ENCODE measurements around the gene ZNF718. TPM values are rescaled to one million over a fixed set of nuclear protein-coding genes. Genes with fewer than 3 reads are reported as not detected.
A peak's percentile ranks its signal among the peaks of the same experiment; 100 is the strongest.

Gene ZNF718
- total and polyA plus RNA-seq, 10 of the 15 experiments (the other 5 are each of a cell fraction or from before 2014, with no cell fraction given): 1.1 to 7.0 (median 3.9) TPM

GRCh38 chr4:125833-126232 lies 1.5 kb downstream of the ZNF718 start:
- BruUV-seq (replicated peaks): no TSS peak
- H3K4me1 ChIP-seq (ENCODE audit: control insufficient read depth, insufficient read depth, low read length): peaks cover 5% of the 10 kb centered on the region; the same call in 1 of the 2 replicates
- ChIA-PET SMC1A (ENCODE audit: uncharacterized antibody, unreplicated experiment) (interaction anchor here (1.2 kb wide), 1 partner anchor 13 kb away, joined by 3 read pairs; no protein-coding TSS in a partner anchor), POLR2A (interaction anchor here (2.2 kb wide), 1 partner anchor 13 kb away, joined by 5 read pairs; no protein-coding TSS in a partner anchor), CTCF (no interaction called here), RAD21 (ENCODE audit: unreplicated experiment) (interaction anchor here (1.2 kb wide), 1 partner anchor 11 kb away, joined by 3 read pairs; no protein-coding TSS in a partner anchor)
- in situ Hi-C loops (cut with MboI) (no loop called here), intact Hi-C loops (cut with micrococcal nuclease; ENCODE audit: unreplicated experiment) (no loop called here)
- peak overlapping the region; percentile 87 for H3K4me3 ChIP-seq
- no peaks in the 10 kb centered on the region for H3K27me3 ChIP-seq (replicated peaks in 1 of 2; ENCODE audit: control insufficient read depth in 2 of 2, insufficient read depth in 2 of 2, low read length in 1 of 2)
- 0 out of 2 replicates have a peak, but pooled peaks have one; percentile 37 for TF ChIP-seq MLLT1 (IDR thresholded peaks at IDR 0.05)
- TF ChIP-seq ETV6 (conservative IDR thresholded peaks at IDR 0.05 in 1 of 2, IDR thresholded peaks at IDR 0.05 in 1 of 2; ENCODE audit: borderline replicate concordance in 1 of 2, low read depth in 1 of 2): no peak
- TF ChIP-seq RUNX3 (IDR thresholded peaks at IDR 0.05; ENCODE audit: low read length): no peak
- TF ChIP-seq PBX3 (IDR thresholded peaks at IDR 0.05; ENCODE audit: insufficient replicate concordance, low read depth, low read length): no peak
- peak overlapping the region; percentile 95; the same call in 1 of the 2 replicates for H2AFZ ChIP-seq (ENCODE audit: control insufficient read depth, low read depth, low read length)
- peak overlapping the region; percentile 80 for H3K9ac ChIP-seq (ENCODE audit: control insufficient read depth, insufficient read depth, low read length)
- H3K4me2 ChIP-seq (ENCODE audit: control insufficient read depth, insufficient read depth): peak overlapping the region; percentile 64
- H3K79me2 ChIP-seq (ENCODE audit: control insufficient read depth, insufficient read depth, low read length): peaks cover 25% of the 10 kb centered on the region
- no peaks in the 10 kb centered on the region for H4K20me1 ChIP-seq (ENCODE audit: control insufficient read depth, insufficient read depth)
- H3K27ac ChIP-seq (ENCODE audit: control insufficient read depth, insufficient read depth): peak overlapping the region; percentile 96; the same call in 1 of the 2 replicates
- ATAC-seq (no peak), DNase-seq (ENCODE audit: low read depth, low spot score) (no peak), FAIRE-seq (no peak)
- WGBS (ENCODE audit: insufficient coverage, insufficient replicate concordance, low lambda C conversion rate, missing lambda C conversion rate): 41% methylated on average over 5 of the region's 5 CpGs
- no peaks in the 10 kb centered on the region; a peak in 1 of 4 replicates for H3K36me3 ChIP-seq (ENCODE audit: control insufficient read depth in 2 of 2, insufficient read depth in 2 of 2, low read length in 1 of 2)
- H3K9me3 ChIP-seq (replicated peaks; ENCODE audit: control insufficient read depth, insufficient read depth, low read length): peaks cover 22% of the 10 kb centered on the region; the same call in 2 of the 3 replicates

Data from GM12878 (cell line).